CD4-positive, CD25-positive, alpha-beta regulatory T cell (primary cell): ENCODE measurements around the gene BAIAP2L1. TPM values are rescaled to one million over a fixed set of nuclear protein-coding genes. Genes with fewer than 3 reads are reported as not detected.

Experiments used
- ATAC-seq, 2 donors: fragments of 150-1000 bp; cut with Tn5 transposase; one replicate each; pipeline ENCODE4 v1.10.0; 2021; ENCODE audit warnings: low read depth in 2 of 2, moderate number of reproducible peaks in 2 of 2, moderate library complexity in 1 of 2
- DNase-seq, 3 donors: peaks; one replicate each; pipeline versions ENCODE4 v3.0.0 to v3.0.0-alpha.2; 2012 to 2022; ENCODE audit warnings: mixed read lengths in 1 of 3
- H3K27ac ChIP-seq: one replicate; pipeline ENCODE4 v1.7.0; 2013; ENCODE audit warnings: mild to moderate bottlenecking, low read length; ENCODE audit not compliant: insufficient read depth, poor library complexity, severe bottlenecking
- H3K27me3 ChIP-seq: one replicate; pipeline ENCODE4 v1.7.0; 2013; ENCODE audit warnings: low read length; ENCODE audit not compliant: control insufficient read depth, insufficient read depth
- H3K36me3 ChIP-seq: one replicate; pipeline ENCODE4 v1.7.0; 2013; ENCODE audit warnings: mild to moderate bottlenecking, low read length, moderate library complexity; ENCODE audit not compliant: control insufficient read depth, insufficient read depth
- H3K4me1 ChIP-seq: 2 replicates; pipeline ENCODE4 v1.7.0; 2013; ENCODE audit warnings: mild to moderate bottlenecking, low read length; ENCODE audit not compliant: insufficient read depth, control insufficient read depth, poor library complexity, severe bottlenecking
- H3K4me3 ChIP-seq: one replicate; pipeline ENCODE4 v1.7.0; 2013; ENCODE audit warnings: low read depth, mild to moderate bottlenecking, low read length, moderate library complexity
- H3K9me3 ChIP-seq, 2 experiments: 1 replicate in 1 of 2; 2 replicates in 1 of 2; pipeline ENCODE4 v1.7.0; 2013; ENCODE audit warnings: low read length in 2 of 2, mild to moderate bottlenecking in 1 of 2, moderate library complexity in 1 of 2; ENCODE audit not compliant: control insufficient read depth in 2 of 2
- H3K27ac Mint-ChIP-seq, 3 donors: one replicate each; pipeline ENCODE4 v1.8.0; 2020 to 2022; ENCODE audit warnings: mild to moderate bottlenecking in 3 of 3, mixed read lengths in 3 of 3, moderate library complexity in 2 of 3
- H3K27me3 Mint-ChIP-seq: one replicate; pipeline ENCODE4 v1.8.0; 2022; ENCODE audit warnings: mild to moderate bottlenecking, mixed read lengths
- H3K36me3 Mint-ChIP-seq: one replicate; pipeline ENCODE4 v1.8.0; 2020; ENCODE audit warnings: mixed read lengths
- H3K4me1 Mint-ChIP-seq, 4 donors: one replicate each; pipeline ENCODE4 v1.8.0; 2020 to 2022; ENCODE audit warnings: mixed read lengths in 4 of 4, mild to moderate bottlenecking in 1 of 4
- H3K4me3 Mint-ChIP-seq, 4 donors: one replicate each; pipeline ENCODE4 v1.8.0; 2020 to 2022; ENCODE audit warnings: mild to moderate bottlenecking in 4 of 4, mixed read lengths in 4 of 4, moderate library complexity in 3 of 4
- H3K9me3 Mint-ChIP-seq, 7 donors: one replicate each; pipeline ENCODE4 v1.8.0; 2020 to 2022; ENCODE audit warnings: mixed read lengths in 7 of 7, mild to moderate bottlenecking in 3 of 7, moderate library complexity in 2 of 7
- polyA plus RNA-seq, 4 donors: library from polyadenylated mRNA; unstranded; fragments of 300-500 nt; fragmentation: Illumina TruSeq; gene quantifications; one replicate each; pipeline ENCODE4 v1.2.3, GENCODE V29; 2021
- total RNA-seq: library from RNA; stranded (reverse); gene quantifications from one replicate; pipeline ENCODE4 v1.2.3, GENCODE V29; 2022

The BAIAP2L1 gene
- total and polyA plus RNA-seq, 5 donors from 2014 or later, result 0.12 to 0.86 (median 0.57) TPM

GRCh38 chr7:98248156-98248555 lies 152.7 kb downstream of the BAIAP2L1 start:
- no peak overlapping the region for H3K4me3 ChIP-seq
- Mint-ChIP-seq H3K9me3 (no peaks in the 10 kb centered on the region), H3K27me3 (no peaks in the 10 kb centered on the region), H3K27ac (peak overlapping the region; percentile 85 to 97 (median 87)), H3K4me1 (peaks cover 14 to 72% (median 27%) of the 10 kb centered on the region in 4 donors), H3K4me3 (peak overlapping the region in 3 of 4 donors; percentile 41 to 69 (median 65)), H3K36me3 (peaks cover 8% of the 10 kb centered on the region)
- DNase-seq (no peak), ATAC-seq (no peak)
- H3K4me1 ChIP-seq, result peaks cover 46% of the 10 kb centered on the region
- H3K27me3 ChIP-seq, result no peaks in the 10 kb centered on the region
- H3K36me3 ChIP-seq, result peaks cover 26% of the 10 kb centered on the region
- H3K27ac ChIP-seq, result peak overlapping the region; percentile 92
- no peaks in the 10 kb centered on the region for H3K9me3 ChIP-seq

- no peaks in the 10 kb centered on the region for H3K27me3 Mint-ChIP-seq
- Histone ChIP-seq H3K36me3 (peaks cover 39% of the 10 kb centered on the region), H3K27me3 (no peaks in the 10 kb centered on the region), H3K4me3 (no peak overlapping the region), H3K4me1 (peaks cover 19% of the 10 kb centered on the region), H3K27ac (no peak overlapping the region), H3K9me3 (no peaks in the 10 kb centered on the region)
- no peak for DNase-seq
- no peak overlapping the region for H3K4me3 Mint-ChIP-seq
- no peak for ATAC-seq
- H3K9me3 Mint-ChIP-seq, result no peaks in the 10 kb centered on the region
- peaks cover 5 to 49% (median 12%) of the 10 kb centered on the region in 4 donors for H3K4me1 Mint-ChIP-seq
- peaks cover 17% of the 10 kb centered on the region for H3K36me3 Mint-ChIP-seq
- peak overlapping the region in 1 of 3 donors; percentile 42 for H3K27ac Mint-ChIP-seq
Measured at GRCh38 chr7:98244871-98245270, 156.0 kb downstream of the BAIAP2L1 start.

- H3K36me3 Mint-ChIP-seq, result peaks cover 22% of the 10 kb centered on the region
- H3K27me3 ChIP-seq, result no peaks in the 10 kb centered on the region
- peaks cover 0 to 30% (median 1%) of the 10 kb centered on the region in 4 donors for H3K4me1 Mint-ChIP-seq
- no peak for ATAC-seq
- DNase-seq, result no peak
- H3K27ac Mint-ChIP-seq, result no peak overlapping the region
- H3K4me3 Mint-ChIP-seq, result no peak overlapping the region
- peaks cover 57% of the 10 kb centered on the region for H3K36me3 ChIP-seq
- no peaks in the 10 kb centered on the region for H3K27me3 Mint-ChIP-seq
- H3K9me3 Mint-ChIP-seq, result no peaks in the 10 kb centered on the region
- H3K4me3 ChIP-seq, result no peak overlapping the region
- H3K27ac ChIP-seq, result no peak overlapping the region
- H3K9me3 ChIP-seq, result no peaks in the 10 kb centered on the region
- peaks cover 1% of the 10 kb centered on the region for H3K4me1 ChIP-seq
Measured at GRCh38 chr7:98242934-98243333, 158.0 kb downstream of the BAIAP2L1 start.

- no peak for ATAC-seq
- Histone ChIP-seq H3K36me3 (peaks cover 56% of the 10 kb centered on the region), H3K27me3 (no peaks in the 10 kb centered on the region), H3K4me3 (no peak overlapping the region), H3K4me1 (no peaks in the 10 kb centered on the region), H3K9me3 (no peaks in the 10 kb centered on the region), H3K27ac (no peak overlapping the region)
- DNase-seq, result no peak
- H3K4me3 Mint-ChIP-seq, result no peak overlapping the region
- no peak overlapping the region for H3K27ac Mint-ChIP-seq
- H3K27me3 Mint-ChIP-seq, result no peaks in the 10 kb centered on the region
- H3K4me1 Mint-ChIP-seq, result peaks cover 0 to 24% (median 0%) of the 10 kb centered on the region in 4 donors
- H3K9me3 Mint-ChIP-seq, result no peaks in the 10 kb centered on the region
- peaks cover 20% of the 10 kb centered on the region for H3K36me3 Mint-ChIP-seq
Measured at GRCh38 chr7:98242342-98242741, 158.5 kb downstream of the BAIAP2L1 start.

GRCh38 chr7:98241674-98242241 lies 159.1 kb downstream of the BAIAP2L1 start:
- DNase-seq (no peak), ATAC-seq (no peak)
- no peak overlapping the region for H3K4me3 Mint-ChIP-seq
- peaks cover 0 to 19% (median 0%) of the 10 kb centered on the region in 4 donors for H3K4me1 Mint-ChIP-seq
- no peaks in the 10 kb centered on the region for H3K27me3 Mint-ChIP-seq
- peaks cover 18% of the 10 kb centered on the region for H3K36me3 Mint-ChIP-seq
- no peaks in the 10 kb centered on the region for H3K9me3 Mint-ChIP-seq
- H3K4me3 ChIP-seq, result no peak overlapping the region
- H3K27me3 ChIP-seq, result no peaks in the 10 kb centered on the region
- H3K27ac Mint-ChIP-seq, result peak overlapping the region in 1 of 3 donors; percentile 60
- no peak overlapping the region for H3K27ac ChIP-seq
- H3K4me1 ChIP-seq, result no peaks in the 10 kb centered on the region
- no peaks in the 10 kb centered on the region for H3K9me3 ChIP-seq
- H3K36me3 ChIP-seq, result peaks cover 58% of the 10 kb centered on the region

Other genes with a start within 250 kb of the BAIAP2L1 start
- gene BHLHA15, start 189.7 kb downstream of the BAIAP2L1 start, total RNA-seq, result not detected
- gene BHLHA15, start 189.7 kb downstream of the BAIAP2L1 start, polyA plus RNA-seq, result not detected
- 118 TPM for gene TECPR1, start 148.9 kb downstream of the BAIAP2L1 start, total RNA-seq
- gene TECPR1, start 148.9 kb downstream of the BAIAP2L1 start, polyA plus RNA-seq, result 10 to 100 TPM; 11.0 to 21.3 (median 15.7) TPM
- gene BRI3, start 119.4 kb downstream of the BAIAP2L1 start, total RNA-seq, result 55.9 TPM
- 10 to 100 TPM; 15.6 to 19.2 (median 16.2) TPM for gene BRI3, start 119.4 kb downstream of the BAIAP2L1 start, polyA plus RNA-seq
- gene NPTX2, start 216.2 kb upstream of the BAIAP2L1 start, total RNA-seq, result not detected
- not detected for gene NPTX2, start 216.2 kb upstream of the BAIAP2L1 start, polyA plus RNA-seq